HG03025 (cell line): Measurements from ENCODE around the gene FANCG.

Experiments used
- ATAC-seq: cut with Tn5 transposase; IDR thresholded peaks from one replicate; pipeline ENCODE4 v1.9.1; 2021; ENCODE audit warnings: mild to moderate bottlenecking, moderate library complexity; ENCODE audit not compliant: unreplicated experiment, low FRiP score

FANCG gene

DNA sequence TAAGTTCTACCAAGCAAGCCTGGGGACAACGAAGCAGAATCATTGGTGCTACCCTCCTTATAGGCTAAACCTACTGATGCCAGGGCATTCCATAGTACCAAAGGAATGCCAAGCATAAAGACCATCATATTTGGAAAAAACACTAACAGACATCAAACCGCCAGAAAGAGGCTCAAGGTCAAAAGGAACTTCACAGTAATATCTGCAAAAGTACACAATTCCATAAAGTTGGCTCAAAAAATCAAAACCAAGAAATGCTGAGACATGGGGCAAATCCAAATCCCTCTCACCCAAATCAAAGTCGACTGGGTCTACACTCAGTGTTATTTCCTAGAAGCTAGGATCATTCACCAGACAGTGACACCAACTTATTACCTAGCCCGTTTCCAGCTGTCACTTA lies 10.7 kb downstream of the FANCG start:
- no peak for ATAC-seq

DNA sequence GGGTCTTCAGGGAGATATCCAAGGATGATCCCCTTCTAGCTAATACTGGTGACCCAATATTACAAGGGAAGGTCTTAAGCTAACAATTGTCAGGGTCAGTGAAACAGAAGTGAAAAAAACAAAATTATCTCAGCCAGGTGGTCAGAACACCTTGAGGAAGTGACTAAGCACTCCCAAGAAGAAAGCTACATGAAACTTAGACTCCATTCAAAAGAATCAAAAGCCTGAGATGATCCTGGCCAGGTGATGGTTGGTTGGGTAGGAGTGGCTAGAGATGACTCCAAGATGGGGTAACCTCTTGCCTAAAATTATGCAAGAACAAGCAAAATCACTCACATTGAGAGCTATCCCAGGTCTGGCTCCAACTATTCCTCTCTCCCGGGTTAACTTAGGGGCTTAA lies 12.7 kb downstream of the FANCG start:
- ATAC-seq, result no peak

DNA sequence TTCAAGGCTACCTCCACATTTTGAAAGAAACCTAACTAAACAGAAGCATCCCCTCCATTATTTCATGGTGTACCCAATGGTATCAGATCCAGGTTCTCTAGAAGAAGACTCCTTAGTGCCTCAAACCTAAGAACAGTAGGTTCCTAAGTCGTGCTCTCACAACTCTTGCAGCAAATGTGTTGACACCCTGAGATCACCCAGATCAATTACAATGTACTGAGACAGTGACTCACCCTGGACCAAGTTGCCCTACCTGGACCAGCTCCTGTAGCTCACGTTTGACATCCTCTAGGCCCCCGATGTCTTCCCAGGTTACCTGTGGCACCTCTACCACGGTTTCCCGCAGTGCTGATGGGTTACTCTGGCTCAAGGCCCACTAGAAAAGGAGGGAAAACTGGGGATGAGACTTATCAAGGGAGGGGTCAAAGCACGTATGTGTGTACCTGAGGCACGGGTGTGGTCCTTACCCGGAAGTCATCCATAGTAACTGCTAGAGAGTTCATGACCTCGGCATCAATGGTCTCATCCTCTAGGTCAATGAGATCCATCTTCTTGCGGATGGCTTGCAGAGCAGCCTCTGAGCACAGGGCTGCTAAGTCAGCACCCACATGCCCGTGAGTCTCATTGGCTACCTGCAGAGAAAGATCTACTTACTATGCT lies 19.1 kb downstream of the FANCG start:
- no peak for ATAC-seq

DNA sequence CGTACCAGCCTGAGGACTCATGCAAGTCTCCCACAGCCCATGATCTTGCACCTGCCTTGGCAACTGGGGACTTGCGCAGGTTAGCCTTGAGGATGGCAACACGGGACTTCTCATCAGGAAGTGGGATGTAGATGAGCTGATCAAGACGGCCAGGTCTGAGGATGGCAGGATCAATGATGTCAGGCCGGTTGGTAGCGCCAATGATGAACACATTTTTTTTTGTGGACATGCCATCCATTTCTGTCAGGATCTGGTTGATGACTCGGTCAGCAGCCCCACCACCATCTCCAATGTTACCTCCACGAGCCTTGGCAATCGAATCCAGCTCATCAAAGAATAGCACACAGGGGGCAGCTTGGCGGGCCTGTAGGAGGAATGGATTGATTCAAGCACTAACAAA lies 20.3 kb downstream of the FANCG start:
- ATAC-seq, result no peak

GRCh38 chr9:35057271-35057620 lies 22.5 kb downstream of the FANCG start:
- no peak for ATAC-seq

GRCh38 chr9:35056571-35057270 lies 23.0 kb downstream of the FANCG start:
- no peak for ATAC-seq

- ATAC-seq, result no peak
Measured at GRCh38 chr9:35054871-35055644, 24.7 kb downstream of the FANCG start.

DNA sequence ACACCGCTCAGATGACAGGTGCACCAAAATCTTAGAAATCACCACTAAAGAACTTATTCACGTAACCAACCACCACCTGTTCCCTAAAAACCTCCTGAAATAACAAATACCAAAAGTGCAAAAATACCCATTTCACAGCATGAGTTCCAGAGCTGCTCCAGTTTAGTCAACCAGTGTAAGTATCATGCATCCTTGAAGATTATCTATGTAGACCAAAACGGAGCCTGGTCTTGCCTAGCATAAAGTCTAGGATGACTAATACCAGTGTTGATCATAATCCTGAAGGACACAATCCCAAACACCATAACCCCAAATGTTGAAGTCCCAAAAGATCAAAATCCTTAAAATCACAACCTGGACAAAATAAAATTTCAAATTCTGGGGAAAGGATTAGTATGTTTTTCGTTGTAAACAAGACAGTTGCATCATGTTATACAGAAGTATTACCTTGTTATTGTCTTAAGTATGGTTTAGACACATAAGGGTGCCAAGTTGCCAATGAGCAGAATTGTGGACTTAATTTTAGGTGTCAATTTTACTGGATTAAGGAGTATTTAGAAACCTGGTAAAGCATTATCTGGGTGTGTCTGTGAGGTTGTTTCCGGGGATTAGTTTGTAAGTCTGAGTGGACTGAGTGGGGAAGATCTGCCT lies 25.4 kb downstream of the FANCG start:
- no peak for ATAC-seq

- ATAC-seq, result no peak
Measured at GRCh38 chr9:35051069-35051967, 28.4 kb downstream of the FANCG start.

GRCh38 chr9:35048511-35048910 lies 31.2 kb downstream of the FANCG start:
- no peak for ATAC-seq

- no peak for ATAC-seq
Measured at GRCh38 chr9:35044071-35044470, 35.7 kb downstream of the FANCG start.

- ATAC-seq, result no peak
Measured at GRCh38 chr9:35042891-35043545, 36.7 kb downstream of the FANCG start.

DNA sequence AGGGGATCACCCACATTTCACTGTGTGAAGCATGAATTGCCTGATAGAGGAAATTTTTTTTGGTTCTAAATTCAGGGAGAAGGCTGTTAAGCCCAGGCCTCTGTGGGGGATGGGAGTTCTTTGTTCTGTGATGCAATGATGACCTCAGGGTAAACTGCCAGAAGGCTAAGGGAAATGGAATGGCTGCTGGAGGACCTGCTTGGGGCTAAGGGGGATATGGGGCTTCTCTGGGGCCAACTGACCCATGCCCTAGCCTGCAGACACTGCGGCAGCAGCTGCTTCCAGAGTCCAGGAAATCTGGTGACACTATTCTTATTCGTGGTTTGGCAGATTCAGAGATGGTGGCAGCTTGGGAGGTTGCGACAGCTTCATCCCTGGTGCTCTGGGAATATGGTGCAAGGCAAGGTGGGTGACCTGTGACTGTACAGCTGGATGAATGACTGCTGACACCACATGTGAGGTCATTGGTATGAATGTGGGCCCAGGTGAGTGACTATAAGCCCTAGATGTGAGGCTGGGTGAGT lies 37.6 kb downstream of the FANCG start:
- no peak for ATAC-seq

DNA sequence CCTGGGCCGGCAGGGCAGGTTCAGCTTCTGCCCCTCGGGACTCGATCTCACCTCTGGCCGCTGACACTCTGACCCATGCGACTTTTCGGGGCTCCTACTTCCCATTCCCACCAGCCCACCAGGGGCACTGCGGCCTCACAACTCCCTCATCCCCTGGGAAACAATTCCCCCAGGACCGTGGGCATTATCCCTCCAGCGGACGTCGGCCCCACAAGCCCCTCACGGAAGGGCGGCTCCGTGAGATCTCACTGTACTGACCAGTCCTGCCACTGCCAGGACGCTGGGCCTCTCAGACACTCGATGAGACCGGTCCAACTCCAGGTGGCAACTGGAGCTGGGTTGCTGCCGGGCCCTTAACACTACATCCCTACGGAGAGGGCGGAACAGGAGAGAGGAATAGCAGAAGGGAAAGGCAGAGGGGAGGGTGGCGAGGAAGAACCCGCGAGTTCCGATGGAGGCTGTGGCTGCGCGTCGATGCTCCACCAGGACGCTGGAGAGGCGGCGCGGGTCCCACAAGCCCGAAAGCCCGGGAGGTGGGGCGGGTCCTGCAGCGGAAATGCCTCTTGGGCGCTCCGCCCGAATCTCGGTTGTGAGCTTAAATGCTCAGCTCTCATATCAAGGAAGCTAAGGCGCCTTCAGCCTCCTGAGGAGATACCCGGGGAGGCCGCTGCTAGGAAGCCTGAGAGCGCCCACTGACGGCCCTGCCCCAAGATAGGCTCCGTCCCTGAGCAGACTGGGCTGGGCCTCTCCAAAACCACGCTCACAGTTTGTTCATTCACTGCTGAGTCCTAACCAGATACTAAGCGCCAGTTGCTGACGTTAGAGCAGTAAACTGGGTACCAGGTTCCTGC lies 43.7 kb downstream of the FANCG start:
- ATAC-seq, result no peak

GRCh38 chr9:35033101-35033500 lies 46.6 kb downstream of the FANCG start:
- no peak for ATAC-seq

GRCh38 chr9:35029852-35030251 lies 49.9 kb downstream of the FANCG start:
- ATAC-seq, result no peak

- no peak for ATAC-seq
Measured at GRCh38 chr9:35029241-35029640, 50.5 kb downstream of the FANCG start.

DNA sequence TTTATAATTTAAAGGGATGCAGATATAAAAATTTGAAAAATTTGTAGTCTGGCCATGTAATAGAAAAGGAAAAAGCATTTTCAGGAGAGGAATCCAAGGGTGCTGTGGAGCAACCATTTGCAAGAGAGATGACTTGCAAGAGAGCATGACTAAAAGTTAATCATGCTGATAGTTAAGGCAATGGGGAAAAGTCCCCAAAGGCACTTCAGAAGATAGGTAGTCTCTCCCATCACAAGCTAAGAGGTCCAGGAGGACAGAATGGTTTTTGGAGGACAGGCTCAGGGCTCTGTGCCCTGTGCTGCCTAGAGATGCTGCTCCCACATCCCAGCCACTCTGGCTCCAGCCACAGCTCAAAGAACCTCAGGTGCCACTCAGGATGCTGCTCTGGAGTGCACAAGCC lies 51.4 kb downstream of the FANCG start:
- no peak for ATAC-seq

- ATAC-seq, result no peak
Measured at GRCh38 chr9:35027860-35028259, 51.9 kb downstream of the FANCG start.
